IMR-90 (cell line): ENCODE results near the gene ADAM30. TPM values are rescaled to one million over a fixed set of nuclear protein-coding genes. Genes with fewer than 3 reads are reported as not detected.
A peak's percentile ranks its signal among the peaks of the same experiment; 100 is the strongest.

Experiments
- ATAC-seq: fragments of 200-7000 bp; cut with Tn5 transposase; 2 replicates; pipeline ENCODE4 v1.9.1; 2020; ENCODE audit warnings: low read depth, mild to moderate bottlenecking, moderate library complexity
- BruUV-seq: library from RNA; stranded (reverse); fragments of 400-500 nt; replicated peaks from 2 replicates; lab custom pipeline; 2021; lab: Mats Ljungman, UMichigan
- CTCF ChIA-PET: fragments of 300-600 bp; formaldehyde crosslinking; extraction: SDS; loops from one replicate; lab custom pipeline; 2021; ENCODE audit warnings: antibody characterized with exemption; lab: Yijun Ruan, JAX
- POLR2A ChIA-PET: fragments of 300-600 bp; sonication (Branson Sonifier 250); formaldehyde crosslinking; loops from one replicate; lab custom pipeline; 2022; ENCODE audit warnings: antibody characterized with exemption; ENCODE audit not compliant: unreplicated experiment; lab: Charles Lee
- DNase-seq: peaks from one replicate; pipeline ENCODE4 v3.0.0; 2013
- H2AFZ ChIP-seq: replicated peaks from 2 replicates; pipeline ENCODE3; 2013; ENCODE audit warnings: low read length, mild to moderate bottlenecking; ENCODE audit not compliant: poor library complexity
- H2AK5ac ChIP-seq: 2 replicates; pipeline ENCODE4 v1.6.1; 2013; ENCODE audit warnings: low read depth, low read length, inconsistent platforms
- H2AK9ac ChIP-seq: replicated peaks from 2 replicates; pipeline ENCODE3; 2013; ENCODE audit warnings: mild to moderate bottlenecking, low read depth, low read length, moderate library complexity; ENCODE audit not compliant: poor library complexity
- H2BK120ac ChIP-seq: 2 replicates; pipeline ENCODE4 v1.6.1; 2013; ENCODE audit warnings: low read depth, low read length, inconsistent platforms
- H2BK15ac ChIP-seq: 3 replicates; pipeline ENCODE4 v1.6.1; 2013; ENCODE audit warnings: low read depth, low read length, inconsistent platforms
- H2BK20ac ChIP-seq: 2 replicates; pipeline ENCODE4 v1.6.1; 2013; ENCODE audit warnings: low read depth, mild to moderate bottlenecking, inconsistent platforms, low read length, moderate library complexity
- H2BK5ac ChIP-seq: 2 replicates; pipeline ENCODE4 v1.6.1; 2013; ENCODE audit warnings: mild to moderate bottlenecking, low read depth, low read length, inconsistent platforms; ENCODE audit not compliant: poor library complexity, severe bottlenecking
- H3K14ac ChIP-seq: replicated peaks from 2 replicates; pipeline ENCODE4 v1.6.1; 2013; ENCODE audit warnings: low read depth, low read length, inconsistent platforms
- H3K18ac ChIP-seq: 2 replicates; pipeline ENCODE4 v1.6.1; 2013; ENCODE audit warnings: low read depth, low read length, control low read depth
- H3K23ac ChIP-seq: 2 replicates; pipeline ENCODE4 v1.6.1; 2013; ENCODE audit warnings: low read depth, low read length, inconsistent platforms
- H3K27ac ChIP-seq: 2 replicates; pipeline ENCODE4 v1.5.1; 2013; ENCODE audit warnings: mild to moderate bottlenecking, control low read depth, low read length; ENCODE audit not compliant: insufficient read depth
- H3K27me3 ChIP-seq: 2 replicates; pipeline ENCODE4 v1.6.1; 2013; ENCODE audit warnings: low read length; ENCODE audit not compliant: control insufficient read depth, insufficient read depth
- H3K36me3 ChIP-seq: 2 replicates; pipeline ENCODE4 v1.6.1; 2013; ENCODE audit warnings: low read length, mixed read lengths; ENCODE audit not compliant: control insufficient read depth, insufficient read depth
- H3K4ac ChIP-seq: 2 replicates; pipeline ENCODE4 v1.6.1; 2013; ENCODE audit warnings: low read depth, low read length, inconsistent platforms
- H3K4me1 ChIP-seq: 2 replicates; pipeline ENCODE4 v1.6.1; 2013; ENCODE audit warnings: low read length, mixed read lengths; ENCODE audit not compliant: control insufficient read depth, insufficient read depth
- H3K4me2 ChIP-seq: 2 replicates; pipeline ENCODE4 v1.6.1; 2013; ENCODE audit warnings: low read depth, mild to moderate bottlenecking, control low read depth, low read length, moderate library complexity
- H3K4me3 ChIP-seq: 2 replicates; pipeline ENCODE4 v1.5.1; 2013; ENCODE audit warnings: low read depth, mild to moderate bottlenecking, control low read depth, low read length, moderate library complexity; ENCODE audit not compliant: insufficient read depth
- H3K56ac ChIP-seq: 2 replicates; pipeline ENCODE4 v1.6.1; 2013; ENCODE audit warnings: low read length, inconsistent platforms; ENCODE audit not compliant: insufficient read depth; ENCODE audit errors: extremely low read depth
- H3K79me1 ChIP-seq, 2 experiments: 2 replicates each; pipeline ENCODE4 v1.6.1; 2013; ENCODE audit warnings: low read length in 2 of 2, inconsistent platforms in 1 of 2, low read depth in 1 of 2
- H3K9ac ChIP-seq: 2 replicates; pipeline ENCODE4 v1.6.1; 2013; ENCODE audit warnings: low read depth, low read length, control low read depth
- H3K9me1 ChIP-seq: 2 replicates; pipeline ENCODE4 v1.6.1; 2013; ENCODE audit warnings: low read length, inconsistent platforms; ENCODE audit not compliant: insufficient read depth
- H3K9me3 ChIP-seq: 2 replicates; pipeline ENCODE4 v1.6.1; 2013; ENCODE audit warnings: low read length; ENCODE audit not compliant: control insufficient read depth, insufficient read depth
- H4K20me1 ChIP-seq: 2 replicates; pipeline ENCODE4 v1.6.1; 2013; ENCODE audit warnings: low read length, inconsistent platforms; ENCODE audit not compliant: insufficient read depth
- H4K5ac ChIP-seq: 2 replicates; pipeline ENCODE4 v1.6.1; 2013; ENCODE audit warnings: mild to moderate bottlenecking, low read depth, low read length, control low read depth
- H4K8ac ChIP-seq, 2 experiments: 2 replicates each; pipeline ENCODE4 v1.6.1; 2013; ENCODE audit warnings: low read depth in 2 of 2, low read length in 2 of 2, control low read depth in 1 of 2, inconsistent platforms in 1 of 2
- H4K91ac ChIP-seq: 2 replicates; pipeline ENCODE4 v1.6.1; 2013; ENCODE audit warnings: low read depth, low read length, inconsistent platforms; ENCODE audit not compliant: insufficient read depth
- BHLHE40 ChIP-seq: fragments of 150-350 bp; IDR thresholded peaks from 2 replicates; pipeline ENCODE4 v1.6.1; 2016; ENCODE audit warnings: mild to moderate bottlenecking, low read depth, low read length
- CHD1 ChIP-seq: IDR thresholded peaks from 2 replicates; pipeline ENCODE4 v1.6.1; 2012; ENCODE audit warnings: low read depth, low read length, improper control_type of control experiment
- MAFK ChIP-seq: IDR thresholded peaks from 2 replicates; pipeline ENCODE4 v1.6.1; 2012; ENCODE audit warnings: low read depth, low read length, improper control_type of control experiment
- MAZ ChIP-seq: IDR thresholded peaks from 2 replicates; pipeline ENCODE4 v1.6.1; 2012; ENCODE audit warnings: low read depth, mild to moderate bottlenecking, low read length, improper control_type of control experiment, moderate library complexity, borderline replicate concordance
- MXI1 ChIP-seq: IDR thresholded peaks from 2 replicates; pipeline ENCODE4 v1.6.1; 2012; ENCODE audit warnings: low read depth, mild to moderate bottlenecking, low read length, moderate library complexity, borderline replicate concordance
- RAD21 ChIP-seq: IDR thresholded peaks from 2 replicates; pipeline ENCODE4 v1.6.1; 2012; ENCODE audit warnings: low read length, improper control_type of control experiment
- RFX5 ChIP-seq: IDR thresholded peaks from 2 replicates; pipeline ENCODE4 v1.8.0; 2012; ENCODE audit warnings: low read depth, mild to moderate bottlenecking, low read length, moderate library complexity
- dilution Hi-C: fragments of 300-500 bp; cut with HindIII; formaldehyde crosslinking; loops from one replicate; pipeline ENCODE4 v1.14.3; 2018; ENCODE audit warnings: low sequenced_read_pairs; ENCODE audit not compliant: unreplicated experiment
- in situ Hi-C: fragments of 300-500 bp; cut with MboI; formaldehyde crosslinking; loops from 3 replicates; pipeline ENCODE4 v1.14.3; 2019; ENCODE audit warnings: low sequenced_read_pairs, inconsistent platforms, mixed read lengths
- intact Hi-C: fragments of 100-400 bp; cut with micrococcal nuclease; formaldehyde crosslinking; loops from 2 replicates; pipeline ENCODE4 v1.10.0; 2022
- polyA plus RNA-seq, 3 experiments: library from polyadenylated mRNA; depleted of rRNA; stranded (reverse); fragments of >200 nt; gene quantifications; 2 replicates each; pipeline ENCODE4 v1.2.3, GENCODE V29; 2012; ENCODE audit warnings: low replicate concordance in 1 of 3
- total RNA-seq: library from RNA; depleted of rRNA; stranded (reverse); fragments of >200 nt; gene quantifications from 2 replicates; pipeline ENCODE4 v1.2.3, GENCODE V29; 2012
- TF ChIP-seq, protein P1 (sequence below): fragments of 150-350 bp; IDR thresholded peaks from 2 replicates; pipeline ENCODE4 v1.6.1; 2017; ENCODE audit warnings: mild to moderate bottlenecking, antibody characterized with exemption, low read length, low read depth

The ADAM30 gene
- total and polyA plus RNA-seq, 2 of the 4 experiments (the other 2 are of a cell fraction) = not detected

GRCh38 chr1:119906927-119907652 lies 10.8 kb upstream of the ADAM30 start (continued):
- TF ChIP-seq BHLHE40 = no peak

- H3K9me3 ChIP-seq = no peaks in the 10 kb centered on the region
- no peak overlapping the region for H4K8ac ChIP-seq
- H4K20me1 ChIP-seq = no peaks in the 10 kb centered on the region
- H4K91ac ChIP-seq = no peak overlapping the region
- CTCF ChIA-PET = no interaction called here
- ATAC-seq (peak; percentile 32; the same call in 1 of the 2 replicates), DNase-seq (peak; percentile 39)
- H4K5ac ChIP-seq = no peak overlapping the region
- no peak overlapping the region for H3K18ac ChIP-seq
- no TSS peak for BruUV-seq
- no peak overlapping the region for H3K4me2 ChIP-seq
- H3K4ac ChIP-seq = no peak overlapping the region
- H3K27me3 ChIP-seq = no peaks in the 10 kb centered on the region; the same call in none of the 2 replicates
- dilution Hi-C loops = no loop called here
- no peak overlapping the region for H2BK15ac ChIP-seq
- H3K9ac ChIP-seq = no peak overlapping the region
- no peak overlapping the region for H2AFZ ChIP-seq
- POLR2A ChIA-PET = no interaction called here
- H3K79me1 ChIP-seq = no peaks in the 10 kb centered on the region
- H3K4me3 ChIP-seq = no peak overlapping the region
- no peak overlapping the region for H2BK20ac ChIP-seq
- no peak overlapping the region for H3K56ac ChIP-seq
- intact Hi-C loops = loop anchor here (5.0 kb wide), 1 partner anchor 34 kb away; no protein-coding TSS in a partner anchor
- no peak overlapping the region for H2BK120ac ChIP-seq
- no peak overlapping the region for H2AK5ac ChIP-seq
- H3K27ac ChIP-seq = no peak overlapping the region
- no peak overlapping the region for H2AK9ac ChIP-seq
- no peaks in the 10 kb centered on the region for H3K4me1 ChIP-seq
- no peak overlapping the region for H2BK5ac ChIP-seq
- no peak overlapping the region for H3K23ac ChIP-seq
- in situ Hi-C loops = no loop called here
- TF ChIP-seq CHD1 (no peak), MAZ (no peak), MAFK (no peak), RAD21 (no peak), MXI1 (no peak), RFX5 (no peak)
- TF ChIP-seq, protein P1, sequence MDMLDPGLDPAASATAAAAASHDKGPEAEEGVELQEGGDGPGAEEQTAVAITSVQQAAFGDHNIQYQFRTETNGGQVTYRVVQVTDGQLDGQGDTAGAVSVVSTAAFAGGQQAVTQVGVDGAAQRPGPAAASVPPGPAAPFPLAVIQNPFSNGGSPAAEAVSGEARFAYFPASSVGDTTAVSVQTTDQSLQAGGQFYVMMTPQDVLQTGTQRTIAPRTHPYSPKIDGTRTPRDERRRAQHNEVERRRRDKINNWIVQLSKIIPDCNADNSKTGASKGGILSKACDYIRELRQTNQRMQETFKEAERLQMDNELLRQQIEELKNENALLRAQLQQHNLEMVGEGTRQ = no peak
- H3K9me1 ChIP-seq = no peaks in the 10 kb centered on the region
- H3K14ac ChIP-seq = no peak overlapping the region
- no peaks in the 10 kb centered on the region for H3K36me3 ChIP-seq
Observed at GRCh38 chr1:119903443-119903835, 7.1 kb upstream of the ADAM30 start.
